GM19193 (cell line): Measurements from ENCODE around the gene ACAP1.

Experiments used
- POLR2A ChIP-seq: IDR thresholded peaks from 4 replicates; pipeline ENCODE4 v1.6.1; 2011; ENCODE audit not compliant: insufficient read depth, insufficient read length; ENCODE audit errors: extremely low read depth

Gene ACAP1

GRCh38 chr17:7306911-7307685 lies 29.2 kb upstream of the ACAP1 start, which contains the start of gene EIF5A:
Gene EIF5A, plus strand, starts transcription at chr17:7307628. Its CDS starts 2,008 bp downstream, at chr17:7309636.
- peak; percentile 89 for TF ChIP-seq POLR2A

DNA sequence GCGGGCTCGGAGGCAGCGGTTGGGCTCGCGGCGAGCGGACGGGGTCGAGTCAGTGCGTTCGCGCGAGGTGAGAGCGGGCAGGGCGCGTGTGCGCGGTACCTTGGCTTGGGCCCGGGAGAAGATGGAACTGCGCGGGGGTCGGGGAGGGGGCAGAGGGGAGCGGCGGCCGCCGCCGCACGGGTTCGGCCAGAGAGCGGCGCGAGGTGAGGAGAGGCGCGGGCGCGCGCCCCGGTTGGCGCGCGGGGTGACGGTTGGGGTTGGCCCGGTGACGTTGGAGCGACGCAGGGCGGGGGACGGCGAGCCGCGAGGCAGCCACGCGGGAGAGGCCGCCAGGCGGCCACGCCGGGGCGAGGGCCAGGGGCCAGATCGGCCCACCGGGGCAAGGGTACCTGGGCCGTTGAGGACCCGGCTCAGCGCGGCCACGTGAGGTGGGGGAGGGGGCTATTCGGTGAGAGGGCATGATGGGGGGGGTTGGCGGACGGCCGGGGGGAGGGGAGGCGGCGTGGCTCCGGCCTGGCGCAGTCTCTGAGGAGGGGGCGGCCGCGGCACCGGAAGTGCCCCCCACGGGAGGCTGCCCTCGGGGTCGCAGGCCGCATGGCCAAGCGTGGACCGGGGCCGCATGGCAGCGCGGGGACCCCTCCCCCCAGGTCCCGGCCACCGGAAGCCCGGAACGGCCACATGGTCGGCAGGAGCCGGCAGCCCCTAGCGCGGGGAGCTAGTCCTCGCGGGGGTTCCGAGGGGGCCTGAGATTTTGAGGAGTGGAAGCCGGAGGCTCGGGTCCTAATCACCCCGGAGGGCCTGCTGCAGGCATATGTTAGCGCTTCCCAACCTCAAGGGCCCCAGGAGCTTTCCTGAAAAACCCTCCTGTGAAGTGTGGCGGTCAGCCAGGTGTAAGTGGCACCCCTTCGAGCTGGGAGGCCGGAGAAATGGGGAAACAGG lies 28.4 kb upstream of the ACAP1 start:
- TF ChIP-seq POLR2A, result no peak

- TF ChIP-seq POLR2A, result peak; percentile 57
Observed at GRCh38 chr17:7308625-7309433, 27.5 kb upstream of the ACAP1 start.

DNA sequence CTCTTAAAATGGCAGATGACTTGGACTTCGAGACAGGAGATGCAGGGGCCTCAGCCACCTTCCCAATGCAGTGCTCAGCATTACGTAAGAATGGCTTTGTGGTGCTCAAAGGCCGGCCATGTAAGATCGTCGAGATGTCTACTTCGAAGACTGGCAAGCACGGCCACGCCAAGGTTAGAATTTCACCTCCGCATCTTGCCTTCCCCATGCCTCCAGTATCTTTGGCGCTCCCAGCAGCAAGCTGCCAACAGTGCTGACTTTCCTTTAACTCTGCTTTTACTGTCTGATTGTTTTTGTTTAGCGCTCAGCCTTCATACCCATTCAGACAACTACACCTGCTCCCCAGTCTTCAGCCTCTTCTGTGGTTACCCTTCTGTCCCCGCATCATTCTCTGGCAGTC lies 26.7 kb upstream of the ACAP1 start:
- no peak for TF ChIP-seq POLR2A

DNA sequence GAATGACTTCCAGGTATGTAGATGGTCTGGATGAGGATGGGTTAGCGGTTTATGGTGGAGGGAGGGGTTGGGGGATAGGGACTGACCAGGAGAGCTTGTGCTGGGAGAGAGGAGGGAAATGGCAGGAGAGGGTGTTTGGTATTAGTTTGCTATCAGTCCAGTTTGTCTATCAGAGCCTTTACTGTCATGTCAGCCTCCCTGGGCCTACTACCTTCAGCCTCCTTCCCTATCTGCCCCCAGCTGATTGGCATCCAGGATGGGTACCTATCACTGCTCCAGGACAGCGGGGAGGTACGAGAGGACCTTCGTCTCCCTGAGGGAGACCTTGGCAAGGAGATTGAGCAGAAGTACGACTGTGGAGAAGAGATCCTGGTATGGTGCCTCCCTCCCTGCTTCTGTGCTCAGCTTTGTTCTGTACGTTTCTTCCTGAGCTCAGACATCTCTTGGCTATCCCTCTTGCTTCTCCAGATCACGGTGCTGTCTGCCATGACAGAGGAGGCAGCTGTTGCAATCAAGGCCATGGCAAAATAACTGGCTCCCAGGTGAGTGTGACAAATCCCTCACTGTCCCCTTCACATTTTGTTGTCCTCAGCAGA lies 25.1 kb upstream of the ACAP1 start:
- TF ChIP-seq POLR2A, result no peak

DNA sequence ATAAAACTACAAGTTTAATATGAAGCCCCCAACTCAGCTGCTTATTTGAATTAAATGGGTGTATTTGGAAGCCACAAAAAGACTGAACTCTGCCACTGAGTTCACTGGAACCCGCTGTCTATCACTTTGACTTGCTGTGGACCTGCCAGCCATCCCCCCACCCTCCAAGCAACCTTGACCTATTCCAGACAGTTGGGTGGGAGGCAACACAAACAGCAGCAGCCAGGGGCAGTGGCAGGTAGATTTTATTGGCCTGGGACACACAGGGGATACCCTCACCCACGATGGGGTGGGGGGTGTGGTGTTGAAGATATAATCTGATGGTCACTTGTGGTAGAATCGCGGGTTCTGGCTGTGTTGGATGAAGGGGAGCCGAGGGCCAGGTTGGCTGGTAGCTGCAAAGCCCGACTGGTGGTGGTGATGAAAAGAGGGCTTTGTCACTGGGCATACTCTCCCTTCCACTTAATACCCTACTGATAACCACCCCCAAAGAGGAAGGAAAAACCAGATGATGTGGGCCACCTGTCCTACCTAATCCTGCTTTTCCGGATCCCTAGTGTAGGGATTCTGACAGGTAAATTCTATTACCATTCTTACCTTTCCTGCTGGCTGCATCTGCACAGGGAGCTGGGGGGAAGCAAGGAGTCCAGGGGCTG lies 23.8 kb upstream of the ACAP1 start:
- TF ChIP-seq POLR2A, result no peak

DNA sequence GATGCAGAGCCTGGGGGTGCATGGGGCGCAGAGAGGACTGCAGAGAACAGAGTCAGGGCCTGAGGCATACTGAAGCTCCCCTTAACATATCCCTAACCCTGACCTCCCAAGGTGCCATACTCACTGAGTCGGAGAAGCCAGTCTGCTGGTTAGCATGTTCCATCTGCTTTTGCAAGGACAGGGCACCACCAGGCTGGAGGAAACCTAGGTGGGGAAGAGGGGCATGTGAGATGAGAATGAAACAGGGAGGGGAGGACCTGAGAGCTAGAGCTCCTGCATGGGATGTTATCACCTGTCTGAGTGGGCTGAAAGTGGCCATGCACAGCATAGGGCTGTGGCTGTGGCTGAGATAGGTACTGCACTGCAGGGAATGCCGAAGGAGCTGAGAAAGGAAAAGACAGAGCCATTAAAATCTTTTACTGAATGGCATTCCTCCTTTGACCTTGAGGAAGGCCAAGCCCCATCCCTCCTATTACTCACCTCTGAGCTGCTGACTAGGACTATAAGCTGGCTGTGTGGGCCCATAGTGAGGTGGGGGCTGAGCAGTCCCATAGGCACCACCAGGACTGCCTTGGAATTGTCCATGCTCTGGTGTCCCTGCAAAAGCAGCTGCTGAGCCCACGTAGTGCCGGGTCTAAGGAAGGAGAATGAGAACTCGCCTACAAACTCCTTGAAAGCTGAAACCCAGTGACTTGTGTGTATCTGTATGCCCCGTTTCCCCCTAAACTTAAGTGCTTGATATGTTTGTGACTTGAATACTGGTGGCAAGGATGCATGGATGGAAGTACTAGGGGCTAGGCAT lies 23.0 kb upstream of the ACAP1 start:
- peak; percentile 48 for TF ChIP-seq POLR2A

DNA sequence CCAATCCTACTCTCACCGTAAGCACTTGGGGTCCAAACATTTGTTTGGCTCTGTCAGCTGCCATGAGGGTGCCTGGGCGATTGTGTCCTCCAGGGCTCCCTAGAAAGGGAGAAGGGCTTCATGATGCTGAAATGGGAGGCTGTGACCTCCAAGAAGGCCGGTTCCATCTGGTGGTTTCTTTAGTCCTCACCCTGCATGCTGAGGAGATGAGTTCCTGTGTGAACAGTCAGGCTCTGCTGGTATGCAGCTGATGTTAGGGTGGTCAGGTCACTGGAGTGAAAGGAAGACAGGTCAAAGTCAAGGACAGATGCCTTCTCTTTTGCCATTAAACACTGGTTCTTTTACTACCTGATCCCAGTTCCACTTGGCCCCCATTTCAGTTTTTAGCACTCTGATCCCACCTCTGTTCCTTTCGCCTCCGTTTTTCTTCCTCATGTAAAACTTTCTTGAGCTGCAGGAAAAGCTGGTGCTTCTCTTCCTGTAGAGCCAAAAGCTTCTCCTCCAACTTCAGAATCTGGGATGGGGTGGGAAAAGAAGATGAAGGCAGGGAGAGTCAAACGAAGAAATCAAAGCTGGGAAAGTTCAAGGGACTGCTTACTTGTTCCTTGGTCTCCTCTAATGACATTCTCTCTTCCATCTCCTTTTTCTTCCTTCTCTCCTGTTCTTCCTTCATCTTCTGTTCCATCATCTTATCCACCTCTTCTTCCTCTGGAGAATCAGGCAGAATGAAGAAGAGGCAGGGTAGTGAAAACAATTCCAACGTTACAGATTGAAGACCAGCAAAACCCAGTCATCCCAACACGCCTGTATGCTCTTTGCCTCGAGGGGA lies 22.2 kb upstream of the ACAP1 start:
- TF ChIP-seq POLR2A, result no peak

GRCh38 chr17:7314719-7315569 lies 21.4 kb upstream of the ACAP1 start, which contains the start of gene GPS2:
Gene GPS2, minus strand, starts transcription at chr17:7315360. Its CDS starts 308 bp downstream, at chr17:7315052.
- TF ChIP-seq POLR2A, result peak; percentile 86

DNA sequence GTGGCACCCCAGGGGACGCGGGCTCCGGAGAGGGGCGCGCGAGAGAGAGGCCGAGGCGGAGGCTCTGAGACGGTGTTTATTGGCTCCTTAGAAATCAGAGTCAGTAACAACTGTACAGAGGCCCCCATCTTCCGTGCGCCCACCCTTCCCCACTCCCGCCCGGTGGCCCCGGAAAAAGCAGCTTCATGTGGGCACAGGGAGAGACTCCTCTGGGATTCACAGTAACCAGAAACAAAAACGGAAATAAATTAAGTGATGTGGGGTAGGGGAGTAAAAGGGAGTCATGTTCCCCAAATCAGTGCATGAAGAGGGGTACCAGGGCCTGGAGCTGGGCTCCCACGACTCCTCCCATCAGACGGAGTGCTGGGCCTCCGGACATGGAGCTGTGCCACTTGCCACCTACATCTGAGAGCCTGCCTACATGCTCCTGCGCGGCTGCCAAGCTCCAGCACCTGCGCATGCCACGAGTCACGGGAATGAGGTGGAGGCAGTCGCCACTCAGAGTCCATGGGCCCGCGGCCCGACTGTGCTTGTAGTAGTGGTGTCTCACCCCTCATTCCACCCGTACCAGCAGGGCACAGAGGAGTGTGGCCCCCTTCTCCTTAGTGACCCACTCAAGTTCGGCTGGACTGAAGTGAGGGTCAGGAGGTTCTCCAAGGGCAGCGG lies 20.6 kb upstream of the ACAP1 start:
- TF ChIP-seq POLR2A, result no peak
